Heart right ventricle (tissue), 16 donors: ENCODE data around the gene MYO3B. TPM values are rescaled to one million over a fixed set of nuclear protein-coding genes. Genes with fewer than 3 reads are reported as not detected.

ENCODE experiments used
- ATAC-seq, 8 donors: fragments of 200-7000 bp; cut with Tn5 transposase; one replicate each; pipeline ENCODE4 v1.9.1; 2020; ENCODE audit warnings: mild to moderate bottlenecking in 8 of 8, moderate library complexity in 8 of 8, moderate number of reproducible peaks in 1 of 8
- DNase-seq, 2 donors: peaks; one replicate each; pipeline ENCODE4 v3.0.0-alpha.2; 2020
- H3K27ac ChIP-seq, 10 donors: fragments of 200-600 bp; sonication (generic) in 2 of 10; one replicate each; pipeline versions ENCODE4 v1.5.0 to v1.8.0; 2020 to 2022; ENCODE audit warnings: mild to moderate bottlenecking in 3 of 10
- H3K27me3 ChIP-seq, 7 donors: fragments of 200-600 bp; one replicate each; pipeline ENCODE4 v1.8.0; 2021 to 2022; ENCODE audit warnings: mild to moderate bottlenecking in 2 of 7
- H3K36me3 ChIP-seq, 9 donors: fragments of 200-600 bp; sonication (generic) in 1 of 9; one replicate each; pipeline versions ENCODE4 v1.5.0 to v1.8.0; 2020 to 2022; ENCODE audit warnings: mild to moderate bottlenecking in 2 of 9
- H3K4me1 ChIP-seq, 9 donors: fragments of 200-600 bp; sonication (generic) in 1 of 9; one replicate each; pipeline versions ENCODE4 v1.5.0 to v1.8.0; 2020 to 2022; ENCODE audit warnings: mild to moderate bottlenecking in 4 of 9
- H3K4me3 ChIP-seq, 10 donors: fragments of 200-600 bp; sonication (generic) in 2 of 10; one replicate each; pipeline versions ENCODE4 v1.5.0 to v1.8.0; 2020 to 2022; ENCODE audit warnings: mild to moderate bottlenecking in 7 of 10, moderate library complexity in 2 of 10
- H3K9me3 ChIP-seq, 11 donors: fragments of 200-600 bp in 10 of 11; sonication (generic) in 2 of 11; one replicate each; pipeline versions ENCODE4 v1.5.0 to v1.8.0; 2013 to 2022; ENCODE audit warnings: mild to moderate bottlenecking in 2 of 11, control low read depth in 1 of 11, moderate library complexity in 1 of 11
- CTCF ChIP-seq, 9 donors: fragments of 200-600 bp; sonication (generic) in 2 of 9; IDR thresholded peaks; one replicate each; pipeline versions ENCODE4 v1.5.0 to v1.8.0; 2021 to 2022; ENCODE audit warnings: antibody characterized with exemption in 9 of 9, mild to moderate bottlenecking in 5 of 9, moderate library complexity in 1 of 9
- WGBS, 2 donors: extraction: QIAGEN DNeasy Blood & Tissue Kit; methylation state at CpG; one replicate each; pipeline ENCODE4 v1.1.7; 2013; ENCODE audit warnings: inconsistent platforms in 1 of 2; 5-methylcytosine and 5-hydroxymethylcytosine counted together
- intact Hi-C, 10 donors: fragments of 100-400 bp; cut with DNase I; formaldehyde crosslinking; loops; one replicate each; pipeline versions ENCODE4 v1.11.1 to v1.14.2; 2022
- polyA plus RNA-seq, 2 donors: library from polyadenylated mRNA; stranded (reverse); fragments of 200-250 nt; gene quantifications; one replicate each; pipeline ENCODE4 v1.2.3, GENCODE V29; 2013
- total RNA-seq, 10 donors: library from RNA; stranded (reverse); fragmentation: NEBNext Ultra II Directional in 3 of 10; extraction: Animal tissue kit (Norgen Biotek cat#: 25700) in 3 of 10; gene quantifications; one replicate each; pipeline versions ENCODE4 v1.2.1 to v1.2.4, GENCODE V29; 2021 to 2023
- donor health status: Arrhythmogenic right ventricular cardiomyopathy.
- donor health status: ischemic (EF 13 %, LVEDD 7.1; RV severe dilation, severe dysfunction).
- donor health status: healthy with polysubstance abuse.
- donor health status: DM: no; HTN: yes; CAD: no.
- donor health status: DM: no; HTN: no; CAD: no.
- donor health status: ischemic (EF 25% LVEDD 6.9; RV normal size, moderate dysfunction).
- donor health status: ischemic (EF 25% LVEDD 5.7; RV mildly dilated, moderate dysfunction).
- donor health status: healthy.
- donor health status: DM: yes; HTN: yes; CAD: no.
- donor health status: Ischemic cardiomyopathy.
- donor health status: ischemic (EF 35%, LVEDD 5.7; RV mildly dilated, moderate dysfunction).
- donor health status: nonischemic (EF 11% LVEDD 7.7; RV severe dilation, severe dysfunction).
- donor health status: DM: yes; HTN: yes; CAD: no.
- donor health status: PGD.
- donor health status: ischemic (EF 29% LVEDD 5.4; RV normal size, mild dysfunction).
- donor health status: nonischemic (EF 23%, LVEDD 6.1; RV moderate dilation, normal function).

The MYO3B gene
- total and polyA plus RNA-seq, 12 donors: 0.05 to 0.21 (median 0.09) TPM; not detected in 8

- TF ChIP-seq CTCF (IDR thresholded peaks at IDR 0.05): no peak
- H3K9me3 ChIP-seq: no peaks in the 10 kb centered on the region
- whole genome bisulfite sequencing, 2 donors: 72 to 83% methylated on average over 4 of the region's 4 CpGs
- no peak for DNase-seq
- ATAC-seq: no peak
- intact Hi-C loops: no loop called here
- no peaks in the 10 kb centered on the region for H3K27me3 ChIP-seq
- no peak overlapping the region for H3K4me3 ChIP-seq
- no peaks in the 10 kb centered on the region for H3K36me3 ChIP-seq
- no peak overlapping the region for H3K27ac ChIP-seq
- H3K4me1 ChIP-seq: peaks cover 0 to 9% (median 0%) of the 10 kb centered on the region in 9 donors
Observed at GRCh38 chr2:170227951-170228350, 50.0 kb downstream of the MYO3B start.

- WGBS, 2 donors: 85 to 92% methylated on average over 3 of the region's 3 CpGs
- no peak overlapping the region for H3K27ac ChIP-seq
- no peaks in the 10 kb centered on the region for H3K9me3 ChIP-seq
- no peak for TF ChIP-seq CTCF (IDR thresholded peaks at IDR 0.05)
- peaks cover 0 to 9% (median 0%) of the 10 kb centered on the region in 9 donors for H3K4me1 ChIP-seq
- H3K36me3 ChIP-seq: no peaks in the 10 kb centered on the region
- ATAC-seq (no peak), DNase-seq (no peak)
- no peaks in the 10 kb centered on the region for H3K27me3 ChIP-seq
- intact Hi-C loops: no loop called here
- no peak overlapping the region for H3K4me3 ChIP-seq
Observed at GRCh38 chr2:170228429-170228828, 50.5 kb downstream of the MYO3B start.

- peaks cover 0 to 4% (median 0%) of the 10 kb centered on the region in 9 donors for H3K4me1 ChIP-seq
- H3K9me3 ChIP-seq: no peaks in the 10 kb centered on the region
- DNase-seq (no peak), ATAC-seq (no peak)
- no peak overlapping the region for H3K27ac ChIP-seq
- intact Hi-C loops: no loop called here
- H3K27me3 ChIP-seq: no peaks in the 10 kb centered on the region
- H3K4me3 ChIP-seq: no peak overlapping the region
- TF ChIP-seq CTCF (IDR thresholded peaks at IDR 0.05): no peak
- no peaks in the 10 kb centered on the region for H3K36me3 ChIP-seq
Observed at GRCh38 chr2:170229125-170229524, 51.2 kb downstream of the MYO3B start.

- H3K9me3 ChIP-seq: no peaks in the 10 kb centered on the region
- no peak for TF ChIP-seq CTCF (IDR thresholded peaks at IDR 0.05)
- DNase-seq: no peak
- no peaks in the 10 kb centered on the region for H3K4me1 ChIP-seq
- H3K27ac ChIP-seq: no peak overlapping the region
- intact Hi-C loops: loop anchor here in 4 of 10 donors (10.0 kb wide), 1 partner anchor 585 kb away; the partner anchor contains the start of gene GAD1 (in 4 of the 4)
- no peaks in the 10 kb centered on the region for H3K36me3 ChIP-seq
- H3K4me3 ChIP-seq: no peak overlapping the region
- no peaks in the 10 kb centered on the region for H3K27me3 ChIP-seq
- 79 to 86% methylated on average over 2 of the region's 2 CpGs for WGBS, 2 donors
- no peak for ATAC-seq
Observed at GRCh38 chr2:170229744-170230143, 51.8 kb downstream of the MYO3B start.
